Esophagus muscularis mucosa (tissue), 4 donors: ENCODE measurements around the gene CYP19A1. TPM values are rescaled to one million over a fixed set of nuclear protein-coding genes. Genes with fewer than 3 reads are reported as not detected.

Experiments used
- DNase-seq: peaks from one replicate; pipeline ENCODE4 v3.0.0-alpha.2; 2017; ENCODE audit errors: extremely low spot score
- H3K27ac ChIP-seq, 4 donors: fragments of 200-600 bp; sonication (generic); replicated peaks in 1 of 4; 1 replicate in 3 of 4; 2 replicates in 1 of 4; pipeline ENCODE4 v1.5.1; 2016 to 2019; ENCODE audit warnings: mild to moderate bottlenecking in 1 of 4
- H3K27me3 ChIP-seq, 4 donors: fragments of 200-600 bp; sonication (generic); one replicate each; pipeline versions ENCODE4 v1.5.1 to v1.6.0; 2016 to 2019
- H3K36me3 ChIP-seq, 4 donors: fragments of 200-600 bp; sonication (generic); one replicate each; pipeline ENCODE4 v1.5.1; 2016 to 2019
- H3K4me1 ChIP-seq, 4 donors: fragments of 200-600 bp; sonication (generic); one replicate each; pipeline ENCODE4 v1.5.1; 2016 to 2019
- H3K4me3 ChIP-seq, 4 donors: fragments of 200-600 bp; sonication (generic); 1 replicate in 2 of 4; 2 replicates in 2 of 4; pipeline ENCODE4 v1.5.1; 2016 to 2019; ENCODE audit warnings: mild to moderate bottlenecking in 4 of 4, moderate library complexity in 1 of 4
- H3K9me3 ChIP-seq, 4 donors: fragments of 200-600 bp; sonication (generic); 1 replicate in 3 of 4; 2 replicates in 1 of 4; pipeline ENCODE4 v1.5.1; 2016 to 2019
- CTCF ChIP-seq, 3 experiments: fragments of 200-600 bp in 2 of 3; fragments of 450-650 bp in 1 of 3; sonication (generic) in 2 of 3; IDR thresholded peaks; one replicate each; pipeline ENCODE4 v1.5.1; 2017 to 2019; ENCODE audit warnings: antibody characterized with exemption in 3 of 3, mild to moderate bottlenecking in 2 of 3, moderate library complexity in 1 of 3
- EP300 ChIP-seq: sonication (generic); formaldehyde crosslinking; IDR thresholded peaks from one replicate; pipeline ENCODE4 v1.6.1; 2017; ENCODE audit warnings: antibody characterized with exemption
- POLR2A ChIP-seq: fragments of 450-650 bp; IDR thresholded peaks from one replicate; pipeline ENCODE4 v1.6.1; 2017; ENCODE audit warnings: antibody characterized with exemption, moderate library complexity, mild to moderate bottlenecking, low read depth
- POLR2AphosphoS5 ChIP-seq, 2 donors: sonication (generic); formaldehyde crosslinking; IDR thresholded peaks; one replicate each; pipeline ENCODE4 v1.6.1; 2017; ENCODE audit warnings: antibody characterized with exemption in 2 of 2
- WGBS: methylation state at CpG from one replicate; pipeline ENCODE4 v1.1.5; 2018; 5-methylcytosine and 5-hydroxymethylcytosine counted together
- intact Hi-C: fragments of 100-400 bp; cut with DNase I; formaldehyde crosslinking; loops from one replicate; pipeline ENCODE4 v1.15.1; 2023
- total RNA-seq, 4 donors: library from RNA; depleted of rRNA; stranded (reverse); fragments of >200 nt; gene quantifications; one replicate each; pipeline versions ENCODE4 v1.1.0 to v1.2.1, GENCODE V29; 2016

Gene CYP19A1
- total RNA-seq, 4 donors from 2014 or later: 1.5 to 3.5 (median 2.1) TPM; not detected in 1

GRCh38 chr15:51181905-51182304 lies 156.5 kb downstream of the CYP19A1 start:
- H3K36me3 ChIP-seq: no peaks in the 10 kb centered on the region
- H3K4me3 ChIP-seq: no peak overlapping the region
- 0% methylated on average over 1 of the region's 1 CpG for WGBS
- no peak overlapping the region for H3K27ac ChIP-seq
- DNase-seq: no peak
- no peaks in the 10 kb centered on the region for H3K9me3 ChIP-seq
- no peak for TF ChIP-seq CTCF (IDR thresholded peaks at IDR 0.05)
- no peak for TF ChIP-seq POLR2A
- TF ChIP-seq EP300: no peak
- no peak for TF ChIP-seq POLR2AphosphoS5 (IDR thresholded peaks at IDR 0.05)
- peaks cover 0 to 4% (median 0%) of the 10 kb centered on the region in 4 donors for H3K4me1 ChIP-seq
- intact Hi-C loops: no loop called here
- no peaks in the 10 kb centered on the region for H3K27me3 ChIP-seq

GRCh38 chr15:51181221-51181620 lies 157.2 kb downstream of the CYP19A1 start:
- no peak overlapping the region for H3K27ac ChIP-seq
- H3K27me3 ChIP-seq: no peaks in the 10 kb centered on the region
- H3K36me3 ChIP-seq: no peaks in the 10 kb centered on the region
- 92% methylated on average over 3 of the region's 3 CpGs for WGBS
- H3K4me3 ChIP-seq: no peak overlapping the region
- H3K4me1 ChIP-seq: peaks cover 0 to 4% (median 0%) of the 10 kb centered on the region in 4 donors
- DNase-seq: no peak
- TF ChIP-seq POLR2A (no peak), CTCF (IDR thresholded peaks at IDR 0.05) (no peak), POLR2AphosphoS5 (IDR thresholded peaks at IDR 0.05) (no peak), EP300 (no peak)
- H3K9me3 ChIP-seq: no peaks in the 10 kb centered on the region
- intact Hi-C loops: no loop called here

- Histone ChIP-seq H3K36me3 (no peaks in the 10 kb centered on the region), H3K9me3 (no peaks in the 10 kb centered on the region), H3K27me3 (no peaks in the 10 kb centered on the region), H3K27ac (no peak overlapping the region), H3K4me3 (no peak overlapping the region), H3K4me1 (peaks cover 0 to 4% (median 0%) of the 10 kb centered on the region in 4 donors)
- intact Hi-C loops: no loop called here
- DNase-seq: no peak
- 79% methylated on average over 1 of the region's 1 CpG for WGBS
- TF ChIP-seq POLR2AphosphoS5 (IDR thresholded peaks at IDR 0.05) (no peak), EP300 (no peak), POLR2A (no peak), CTCF (IDR thresholded peaks at IDR 0.05) (no peak)
Observed at GRCh38 chr15:51180534-51180933, 157.9 kb downstream of the CYP19A1 start.

GRCh38 chr15:51180011-51180410 lies 158.4 kb downstream of the CYP19A1 start:
- intact Hi-C loops: no loop called here

More at GRCh38 chr15:51180011-51180410, 158.4 kb downstream of the CYP19A1 start:
- Histone ChIP-seq H3K27ac (no peak overlapping the region), H3K27me3 (no peaks in the 10 kb centered on the region), H3K36me3 (no peaks in the 10 kb centered on the region), H3K4me3 (no peak overlapping the region), H3K4me1 (peaks cover 0 to 4% (median 0%) of the 10 kb centered on the region in 4 donors), H3K9me3 (no peaks in the 10 kb centered on the region)
- no peak for DNase-seq
- TF ChIP-seq POLR2A (no peak), EP300 (no peak), POLR2AphosphoS5 (IDR thresholded peaks at IDR 0.05) (no peak), CTCF (IDR thresholded peaks at IDR 0.05) (no peak)
- 79% methylated on average over 3 of the region's 3 CpGs for WGBS
